ENCODE data around the gene PLXNA4.

PLXNA4 gene

DNA sequence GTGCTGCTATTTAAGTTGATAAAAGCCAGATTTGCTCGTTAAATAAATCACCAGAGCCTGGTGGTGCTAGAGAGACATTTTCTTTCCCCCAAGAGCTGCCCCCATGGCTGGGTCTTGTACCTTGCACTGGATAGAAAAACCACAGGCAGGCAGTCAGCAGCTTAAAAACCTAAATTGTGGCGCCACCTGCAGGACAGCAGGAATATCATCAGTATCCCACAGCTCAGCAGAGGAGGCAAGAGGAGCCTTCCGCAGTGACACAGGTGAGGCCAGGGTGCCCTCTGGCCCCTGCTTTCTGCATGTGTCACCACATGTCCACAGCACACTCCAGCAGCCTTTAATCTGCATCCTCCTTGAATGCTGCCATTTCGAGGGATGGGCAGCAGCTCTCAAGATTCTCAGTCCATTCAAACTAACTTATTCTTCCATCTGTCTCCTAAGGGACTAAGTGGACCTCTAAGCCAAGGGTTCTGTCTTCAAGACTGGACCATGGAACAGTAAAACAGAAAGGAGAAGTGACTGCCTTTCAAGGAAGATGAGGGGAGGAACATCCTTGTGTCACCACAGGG, 4.5 kb upstream of the PLXNA4 start:
- peak; percentile 65 for DNase-seq (ENCODE audit: extremely low spot score)
- ChIA-PET POLR2A (no interaction called here), CTCF (interaction anchor here (0.7 to 3.4 kb wide), 46 partner anchors 8 to 1417 kb away, joined by 3 to 25 read pairs (median 4); no protein-coding TSS in a partner anchor)
- TF ChIP-seq, protein P1, sequence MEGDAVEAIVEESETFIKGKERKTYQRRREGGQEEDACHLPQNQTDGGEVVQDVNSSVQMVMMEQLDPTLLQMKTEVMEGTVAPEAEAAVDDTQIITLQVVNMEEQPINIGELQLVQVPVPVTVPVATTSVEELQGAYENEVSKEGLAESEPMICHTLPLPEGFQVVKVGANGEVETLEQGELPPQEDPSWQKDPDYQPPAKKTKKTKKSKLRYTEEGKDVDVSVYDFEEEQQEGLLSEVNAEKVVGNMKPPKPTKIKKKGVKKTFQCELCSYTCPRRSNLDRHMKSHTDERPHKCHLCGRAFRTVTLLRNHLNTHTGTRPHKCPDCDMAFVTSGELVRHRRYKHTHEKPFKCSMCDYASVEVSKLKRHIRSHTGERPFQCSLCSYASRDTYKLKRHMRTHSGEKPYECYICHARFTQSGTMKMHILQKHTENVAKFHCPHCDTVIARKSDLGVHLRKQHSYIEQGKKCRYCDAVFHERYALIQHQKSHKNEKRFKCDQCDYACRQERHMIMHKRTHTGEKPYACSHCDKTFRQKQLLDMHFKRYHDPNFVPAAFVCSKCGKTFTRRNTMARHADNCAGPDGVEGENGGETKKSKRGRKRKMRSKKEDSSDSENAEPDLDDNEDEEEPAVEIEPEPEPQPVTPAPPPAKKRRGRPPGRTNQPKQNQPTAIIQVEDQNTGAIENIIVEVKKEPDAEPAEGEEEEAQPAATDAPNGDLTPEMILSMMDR (IDR thresholded peaks at IDR 0.05; ENCODE audit: control extremely low read depth, extremely low read depth, low read depth, missing control alignments) = peak; percentile 89

DNA sequence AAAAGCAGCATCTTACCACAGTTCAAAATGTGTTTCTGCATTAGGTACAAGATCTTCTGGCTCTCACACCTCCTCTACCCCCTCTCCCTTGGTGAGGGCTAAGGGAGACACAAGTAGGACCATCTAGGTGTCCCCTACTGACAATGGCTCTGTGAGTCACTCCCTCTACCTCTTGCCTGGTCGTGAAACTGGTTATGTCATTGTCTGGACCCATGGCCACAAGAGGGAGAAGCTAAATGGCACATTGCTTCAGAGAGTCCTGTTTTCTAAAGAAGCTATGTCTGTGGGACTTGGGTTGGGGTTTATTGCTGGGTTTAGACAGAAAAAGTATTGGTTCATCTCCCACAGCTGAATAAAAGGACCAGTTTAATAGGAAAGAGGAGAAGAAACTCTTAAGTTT, 4.0 kb upstream of the PLXNA4 start:
- CTCF ChIA-PET = interaction anchor here (0.7 to 3.4 kb wide), 44 partner anchors 9 to 1418 kb away, joined by 3 to 25 read pairs (median 4); no protein-coding TSS in a partner anchor
- DNase-seq (ENCODE audit: extremely low spot score) = no peak
- POLR2A ChIA-PET = no interaction called here
- TF ChIP-seq, protein P1 (IDR thresholded peaks at IDR 0.05; ENCODE audit: control extremely low read depth, extremely low read depth, low read depth, missing control alignments) = no peak

DNA sequence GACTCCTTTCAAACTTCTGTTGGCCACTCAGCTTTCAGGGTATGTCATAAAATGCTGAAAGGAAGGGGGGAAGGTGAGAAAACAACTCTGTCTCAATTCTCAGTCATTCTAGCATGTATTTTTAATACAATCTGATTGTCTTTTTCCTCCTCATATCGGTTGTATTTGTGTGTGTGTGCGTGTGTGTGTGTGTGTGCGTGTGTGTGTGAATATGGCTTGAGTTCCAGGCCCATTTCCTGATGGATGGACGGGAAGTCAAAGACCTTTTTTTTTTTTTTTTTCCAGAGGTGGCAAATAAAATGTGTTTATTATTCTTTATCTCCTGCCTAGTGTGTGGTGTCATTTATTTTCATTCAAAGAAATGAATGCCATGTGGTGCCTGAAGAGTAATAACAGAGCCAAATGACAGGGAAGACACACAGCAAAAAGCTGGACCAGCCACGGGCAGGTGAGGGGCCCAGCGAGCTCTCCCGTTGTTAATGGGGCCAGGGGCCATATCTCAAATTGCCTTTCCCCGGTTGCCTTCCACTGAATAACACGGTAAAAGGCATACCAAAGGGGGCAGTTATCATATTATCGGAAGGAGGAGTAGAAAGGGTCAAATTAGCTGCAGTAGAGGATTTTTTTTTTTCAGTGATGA, 3.1 kb upstream of the PLXNA4 start:
- TF ChIP-seq, protein P1 (IDR thresholded peaks at IDR 0.05; ENCODE audit: control extremely low read depth, extremely low read depth, low read depth, missing control alignments) = no peak
- CTCF ChIA-PET = interaction anchor here (1.2 to 3.4 kb wide), 10 partner anchors 9 to 893 kb away, joined by 3 to 25 read pairs (median 12); no protein-coding TSS in a partner anchor
- POLR2A ChIA-PET = no interaction called here
- DNase-seq (ENCODE audit: extremely low spot score) = no peak

DNA sequence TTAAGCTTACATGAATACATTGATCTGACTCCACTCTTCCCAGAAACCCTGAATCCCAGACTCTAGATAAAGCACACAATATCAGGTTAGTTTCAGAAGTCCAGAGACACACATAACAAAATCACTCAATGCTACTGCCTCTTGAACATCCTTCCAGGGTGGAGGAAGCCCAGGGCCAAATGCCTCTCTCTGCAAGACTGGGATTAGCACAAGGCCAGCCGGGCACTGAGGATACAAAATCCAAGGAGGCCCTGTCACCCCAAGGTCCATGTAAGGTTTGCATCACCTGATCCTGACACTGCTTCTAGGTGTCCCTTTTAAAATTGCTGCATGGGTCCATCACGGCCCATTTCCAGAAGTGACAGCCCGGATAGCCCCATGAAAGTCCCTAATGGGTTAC, 2.6 kb upstream of the PLXNA4 start:
- no peak for DNase-seq (ENCODE audit: extremely low spot score)
- CTCF ChIA-PET = interaction anchor here (2.0 to 3.4 kb wide), 5 partner anchors 9 to 889 kb away, joined by 4 to 25 read pairs (median 11); no protein-coding TSS in a partner anchor
- TF ChIP-seq, protein P1 (IDR thresholded peaks at IDR 0.05; ENCODE audit: control extremely low read depth, extremely low read depth, low read depth, missing control alignments) = no peak
- POLR2A ChIA-PET = no interaction called here

DNA sequence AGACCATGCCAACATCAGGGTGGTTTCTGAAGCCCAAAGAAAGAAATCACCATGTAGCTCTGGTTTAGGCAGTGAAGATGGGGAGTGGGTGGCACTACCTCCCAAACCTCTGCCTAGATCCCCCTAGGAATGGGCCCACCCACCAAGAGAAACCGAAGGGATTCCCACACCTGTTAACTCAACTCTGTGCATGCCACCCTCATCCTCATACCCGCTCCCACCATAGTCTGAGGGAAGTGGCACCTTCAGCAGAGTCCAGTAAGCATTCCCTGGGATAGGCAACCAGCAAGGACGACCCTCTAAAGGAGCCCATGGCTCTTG, 1.7 kb upstream of the PLXNA4 start:
- DNase-seq (ENCODE audit: extremely low spot score) = no peak
- ChIA-PET POLR2A (no interaction called here), CTCF (interaction anchor here (2.0 kb wide), 1 partner anchor 259 kb away, joined by 4 read pairs; no protein-coding TSS in a partner anchor)
- TF ChIP-seq, protein P1 (IDR thresholded peaks at IDR 0.05; ENCODE audit: control extremely low read depth, extremely low read depth, low read depth, missing control alignments) = no peak

DNA sequence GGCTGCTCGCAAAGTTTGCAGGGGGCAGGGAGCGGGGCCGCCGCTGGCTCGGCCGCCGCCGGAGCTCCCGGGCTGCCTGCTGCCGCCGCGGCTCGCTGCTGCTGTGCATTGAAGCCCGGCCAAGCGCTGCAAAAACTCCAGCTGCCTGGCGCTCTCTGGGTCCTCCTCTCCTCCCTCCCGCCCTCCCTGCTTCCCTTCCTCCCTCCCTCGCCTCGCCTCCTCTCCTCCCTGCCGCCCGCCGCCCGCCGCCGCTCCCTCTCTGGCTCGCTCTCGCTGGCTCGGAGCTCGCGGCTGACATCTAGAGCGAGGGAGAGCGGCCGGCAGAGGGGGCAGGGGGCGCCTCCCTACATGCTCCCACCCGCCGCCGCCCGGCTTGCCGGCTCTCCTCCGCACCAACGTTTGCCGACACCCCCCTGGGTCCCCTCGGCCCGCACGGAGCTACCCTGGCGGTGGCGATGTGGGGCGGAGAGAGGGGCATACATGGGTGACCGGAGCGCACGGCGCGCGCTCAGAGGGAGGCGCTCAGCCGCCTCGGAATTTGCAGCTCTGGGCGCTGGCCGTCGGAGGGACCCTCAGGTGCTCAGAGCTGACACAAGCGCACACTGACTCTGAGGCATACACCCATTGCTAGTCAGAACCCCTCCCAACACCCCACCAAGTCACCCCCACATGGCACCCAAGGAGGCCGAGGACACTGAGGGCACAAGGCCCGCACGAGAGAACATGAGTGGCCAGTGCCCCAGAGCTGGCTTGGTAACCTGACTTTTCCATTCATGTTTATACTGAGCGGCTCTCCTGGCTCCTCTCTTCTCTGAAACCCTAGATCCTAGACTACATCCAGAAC, 1.2 kb upstream of the PLXNA4 start:
- DNase-seq (ENCODE audit: extremely low spot score) = no peak
- TF ChIP-seq, protein P1 (IDR thresholded peaks at IDR 0.05; ENCODE audit: control extremely low read depth, extremely low read depth, low read depth, missing control alignments) = no peak
- ChIA-PET POLR2A (no interaction called here), CTCF (interaction anchor here (2.0 kb wide), 1 partner anchor 259 kb away, joined by 4 read pairs; no protein-coding TSS in a partner anchor)
